ENCODE results near the gene CACNA2D4.

DNA sequence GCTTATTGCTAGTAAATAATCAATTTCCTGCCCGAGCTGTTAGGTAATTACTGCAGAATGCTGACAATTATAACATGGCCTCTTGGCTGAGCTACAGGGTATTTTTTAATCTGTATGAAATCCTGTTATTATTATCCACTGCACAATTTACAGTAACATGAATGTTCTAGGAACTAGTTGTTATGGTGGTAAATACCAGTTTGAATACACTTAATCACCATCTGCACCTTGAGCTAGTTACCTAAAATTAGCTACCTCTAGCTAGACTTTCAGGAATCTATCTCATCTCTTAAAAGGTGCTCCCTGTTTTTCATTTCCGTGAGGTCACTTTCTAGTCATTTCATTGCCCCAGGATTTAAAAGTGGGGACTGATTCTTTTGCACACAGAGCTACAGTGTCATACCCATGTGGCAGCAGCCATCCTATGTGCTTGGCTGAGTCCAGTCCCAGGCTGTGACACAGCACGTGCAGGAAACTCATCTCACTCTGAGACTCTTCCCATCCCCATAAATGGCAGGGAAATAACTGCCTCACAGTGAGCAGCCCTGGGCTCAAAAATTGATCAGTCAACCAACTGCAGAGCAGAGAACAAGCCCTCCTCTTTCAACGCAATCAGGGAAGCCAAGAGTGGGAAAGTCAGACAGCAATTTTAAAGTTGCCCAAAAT lies 48.2 kb upstream of the CACNA2D4 start:
- TF ChIP-seq, protein P1, sequence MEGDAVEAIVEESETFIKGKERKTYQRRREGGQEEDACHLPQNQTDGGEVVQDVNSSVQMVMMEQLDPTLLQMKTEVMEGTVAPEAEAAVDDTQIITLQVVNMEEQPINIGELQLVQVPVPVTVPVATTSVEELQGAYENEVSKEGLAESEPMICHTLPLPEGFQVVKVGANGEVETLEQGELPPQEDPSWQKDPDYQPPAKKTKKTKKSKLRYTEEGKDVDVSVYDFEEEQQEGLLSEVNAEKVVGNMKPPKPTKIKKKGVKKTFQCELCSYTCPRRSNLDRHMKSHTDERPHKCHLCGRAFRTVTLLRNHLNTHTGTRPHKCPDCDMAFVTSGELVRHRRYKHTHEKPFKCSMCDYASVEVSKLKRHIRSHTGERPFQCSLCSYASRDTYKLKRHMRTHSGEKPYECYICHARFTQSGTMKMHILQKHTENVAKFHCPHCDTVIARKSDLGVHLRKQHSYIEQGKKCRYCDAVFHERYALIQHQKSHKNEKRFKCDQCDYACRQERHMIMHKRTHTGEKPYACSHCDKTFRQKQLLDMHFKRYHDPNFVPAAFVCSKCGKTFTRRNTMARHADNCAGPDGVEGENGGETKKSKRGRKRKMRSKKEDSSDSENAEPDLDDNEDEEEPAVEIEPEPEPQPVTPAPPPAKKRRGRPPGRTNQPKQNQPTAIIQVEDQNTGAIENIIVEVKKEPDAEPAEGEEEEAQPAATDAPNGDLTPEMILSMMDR (IDR thresholded peaks at IDR 0.05; ENCODE audit: extremely low read depth in 1 of 2, insufficient read depth in 1 of 2, low read depth in 1 of 2, low read length in 2 of 2) = no peak
- TF ChIP-seq POLR2A (IDR thresholded peaks at IDR 0.05; ENCODE audit: low read depth, low read length) (no peak), EZH2 (IDR thresholded peaks at IDR 0.05; ENCODE audit: borderline replicate concordance, low read depth, low read length, severe bottlenecking) (no peak), POLR2AphosphoS5 (IDR thresholded peaks at IDR 0.05; ENCODE audit: insufficient read depth, low read depth, low read length) (no peak), FOS (IDR thresholded peaks at IDR 0.05; ENCODE audit: borderline replicate concordance, insufficient read depth, low read length) (no peak)
- TF ChIP-seq, protein P2, sequence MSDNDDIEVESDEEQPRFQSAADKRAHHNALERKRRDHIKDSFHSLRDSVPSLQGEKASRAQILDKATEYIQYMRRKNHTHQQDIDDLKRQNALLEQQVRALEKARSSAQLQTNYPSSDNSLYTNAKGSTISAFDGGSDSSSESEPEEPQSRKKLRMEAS (IDR thresholded peaks at IDR 0.05; ENCODE audit: insufficient read depth, insufficient read length) = no peak

All from endothelial cell of umbilical vein (primary cell).